ENCODE data around the gene OR2T6.
"Not testable (repeated sequence)": the region's sequence is repeated elsewhere in the genome, so short reads cannot be mapped to it uniquely, and the experiment has no call there.

DNA sequence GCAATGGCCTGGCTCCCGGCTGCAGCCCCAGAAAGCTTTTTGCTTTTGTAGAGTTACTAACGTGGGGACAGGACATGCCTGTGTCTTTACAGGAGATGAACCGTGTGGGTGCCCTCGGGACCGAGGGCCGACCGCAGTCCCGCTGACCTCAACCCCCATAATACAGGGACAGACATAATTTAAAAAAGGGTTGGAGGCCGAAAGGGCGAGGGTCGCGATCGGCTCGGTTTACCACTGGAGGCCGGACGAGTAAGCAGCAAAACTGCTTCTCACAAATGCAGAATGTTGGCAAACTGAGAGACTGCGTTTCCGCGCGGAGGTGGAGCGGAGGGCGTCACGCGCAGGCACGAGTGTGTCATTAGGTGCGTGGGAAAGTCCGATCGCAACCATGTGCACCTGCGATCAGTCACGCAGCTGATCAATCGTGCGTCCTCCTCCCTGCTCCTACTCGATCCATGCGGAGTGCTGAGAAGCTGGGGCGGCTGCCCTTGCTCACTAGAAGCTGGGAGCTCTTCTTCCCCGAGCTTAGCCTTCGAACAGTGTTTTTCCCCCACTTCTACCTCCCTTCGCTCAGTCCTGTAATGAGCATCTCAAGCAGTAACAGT, 58.4 kb downstream of the OR2T6 start:
- not testable (repeated sequence) for TF ChIP-seq CTCF (IDR thresholded peaks at IDR 0.05); POLR2AphosphoS5 (IDR thresholded peaks at IDR 0.05; ENCODE audit: low read depth, low read length); TCF7L2 (IDR thresholded peaks at IDR 0.05; ENCODE audit: low read depth, low read length); SIN3A (IDR thresholded peaks at IDR 0.05; ENCODE audit: borderline replicate concordance, insufficient read depth, low read depth, low read length)
- TF ChIP-seq, protein P1, sequence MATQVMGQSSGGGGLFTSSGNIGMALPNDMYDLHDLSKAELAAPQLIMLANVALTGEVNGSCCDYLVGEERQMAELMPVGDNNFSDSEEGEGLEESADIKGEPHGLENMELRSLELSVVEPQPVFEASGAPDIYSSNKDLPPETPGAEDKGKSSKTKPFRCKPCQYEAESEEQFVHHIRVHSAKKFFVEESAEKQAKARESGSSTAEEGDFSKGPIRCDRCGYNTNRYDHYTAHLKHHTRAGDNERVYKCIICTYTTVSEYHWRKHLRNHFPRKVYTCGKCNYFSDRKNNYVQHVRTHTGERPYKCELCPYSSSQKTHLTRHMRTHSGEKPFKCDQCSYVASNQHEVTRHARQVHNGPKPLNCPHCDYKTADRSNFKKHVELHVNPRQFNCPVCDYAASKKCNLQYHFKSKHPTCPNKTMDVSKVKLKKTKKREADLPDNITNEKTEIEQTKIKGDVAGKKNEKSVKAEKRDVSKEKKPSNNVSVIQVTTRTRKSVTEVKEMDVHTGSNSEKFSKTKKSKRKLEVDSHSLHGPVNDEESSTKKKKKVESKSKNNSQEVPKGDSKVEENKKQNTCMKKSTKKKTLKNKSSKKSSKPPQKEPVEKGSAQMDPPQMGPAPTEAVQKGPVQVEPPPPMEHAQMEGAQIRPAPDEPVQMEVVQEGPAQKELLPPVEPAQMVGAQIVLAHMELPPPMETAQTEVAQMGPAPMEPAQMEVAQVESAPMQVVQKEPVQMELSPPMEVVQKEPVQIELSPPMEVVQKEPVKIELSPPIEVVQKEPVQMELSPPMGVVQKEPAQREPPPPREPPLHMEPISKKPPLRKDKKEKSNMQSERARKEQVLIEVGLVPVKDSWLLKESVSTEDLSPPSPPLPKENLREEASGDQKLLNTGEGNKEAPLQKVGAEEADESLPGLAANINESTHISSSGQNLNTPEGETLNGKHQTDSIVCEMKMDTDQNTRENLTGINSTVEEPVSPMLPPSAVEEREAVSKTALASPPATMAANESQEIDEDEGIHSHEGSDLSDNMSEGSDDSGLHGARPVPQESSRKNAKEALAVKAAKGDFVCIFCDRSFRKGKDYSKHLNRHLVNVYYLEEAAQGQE (IDR thresholded peaks at IDR 0.05; ENCODE audit: insufficient read depth in 1 of 2, low read depth in 2 of 2, low read length in 1 of 2) = not testable (repeated sequence)

Data from Panc1 (cell line).